ENCODE measurements around the gene IDI2.

DNA sequence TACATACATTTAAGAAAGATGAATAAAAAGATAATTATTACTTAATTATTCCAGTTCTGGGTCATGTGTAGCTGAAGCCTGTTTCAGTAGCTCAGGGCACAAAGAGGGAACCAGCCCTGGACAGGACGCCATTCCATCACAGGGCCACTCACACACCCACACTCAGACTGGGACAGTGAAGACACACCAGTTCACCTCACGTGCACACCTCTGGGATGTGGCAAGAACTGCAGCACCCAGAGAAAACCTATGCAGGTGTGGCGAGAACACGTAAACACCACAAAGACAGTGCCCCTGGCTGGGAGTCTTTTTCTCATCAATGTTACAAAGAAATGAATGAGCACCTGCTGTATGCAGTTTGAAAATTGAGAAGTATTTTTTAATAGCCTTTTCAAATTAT is 24.9 kb upstream of the IDI2 start:
- TF ChIP-seq, protein P1, sequence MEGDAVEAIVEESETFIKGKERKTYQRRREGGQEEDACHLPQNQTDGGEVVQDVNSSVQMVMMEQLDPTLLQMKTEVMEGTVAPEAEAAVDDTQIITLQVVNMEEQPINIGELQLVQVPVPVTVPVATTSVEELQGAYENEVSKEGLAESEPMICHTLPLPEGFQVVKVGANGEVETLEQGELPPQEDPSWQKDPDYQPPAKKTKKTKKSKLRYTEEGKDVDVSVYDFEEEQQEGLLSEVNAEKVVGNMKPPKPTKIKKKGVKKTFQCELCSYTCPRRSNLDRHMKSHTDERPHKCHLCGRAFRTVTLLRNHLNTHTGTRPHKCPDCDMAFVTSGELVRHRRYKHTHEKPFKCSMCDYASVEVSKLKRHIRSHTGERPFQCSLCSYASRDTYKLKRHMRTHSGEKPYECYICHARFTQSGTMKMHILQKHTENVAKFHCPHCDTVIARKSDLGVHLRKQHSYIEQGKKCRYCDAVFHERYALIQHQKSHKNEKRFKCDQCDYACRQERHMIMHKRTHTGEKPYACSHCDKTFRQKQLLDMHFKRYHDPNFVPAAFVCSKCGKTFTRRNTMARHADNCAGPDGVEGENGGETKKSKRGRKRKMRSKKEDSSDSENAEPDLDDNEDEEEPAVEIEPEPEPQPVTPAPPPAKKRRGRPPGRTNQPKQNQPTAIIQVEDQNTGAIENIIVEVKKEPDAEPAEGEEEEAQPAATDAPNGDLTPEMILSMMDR (IDR thresholded peaks at IDR 0.05) = no peak
- TF ChIP-seq POLR2A (IDR thresholded peaks at IDR 0.05) (no peak), EP300 (IDR thresholded peaks at IDR 0.05) (no peak)

All from tibial nerve (tissue), 4 donors.